GM12878 (cell line): ENCODE results near the gene CELF2. TPM values are rescaled to one million over a fixed set of nuclear protein-coding genes. Genes with fewer than 3 reads are reported as not detected.

Source experiments
- BCL11A ChIP-seq: IDR thresholded peaks from 2 replicates; pipeline ENCODE4 v1.6.1; 2011; ENCODE audit warnings: low read depth, low read length
- CREB1 ChIP-seq: IDR thresholded peaks from 2 replicates; pipeline ENCODE4 v1.6.1; 2012; ENCODE audit warnings: low read depth, mild to moderate bottlenecking, inconsistent platforms
- CREM ChIP-seq: IDR thresholded peaks from 2 replicates; pipeline ENCODE4 v1.6.1; 2014; ENCODE audit warnings: antibody characterized with exemption, low read depth
- DPF2 ChIP-seq: fragments of 450-650 bp; IDR thresholded peaks from 2 replicates; pipeline ENCODE4 v1.6.1; 2017; ENCODE audit warnings: mild to moderate bottlenecking
- EED ChIP-seq: sonication (generic); IDR thresholded peaks from 2 replicates; pipeline ENCODE4 v1.6.1; 2016; ENCODE audit warnings: antibody characterized with exemption, low read depth
- ETV6 ChIP-seq, 2 experiments: fragments of 450-650 bp in 1 of 2; IDR thresholded peaks in 1 of 2; conservative IDR thresholded peaks in 1 of 2; 2 replicates each; pipeline ENCODE4 v1.6.1; 2014; ENCODE audit warnings: antibody characterized with exemption in 1 of 2, borderline replicate concordance in 1 of 2, low read depth in 1 of 2, mild to moderate bottlenecking in 1 of 2, moderate library complexity in 1 of 2
- IRF4 ChIP-seq: IDR thresholded peaks from 2 replicates; pipeline ENCODE4 v1.6.1; 2011; ENCODE audit warnings: low read depth, low read length
- IRF5 ChIP-seq: fragments of 450-650 bp; IDR thresholded peaks from 2 replicates; pipeline ENCODE4 v1.6.1; 2017; ENCODE audit warnings: borderline replicate concordance
- MTA3 ChIP-seq: IDR thresholded peaks from 2 replicates; pipeline ENCODE4 v1.6.1; 2012; ENCODE audit warnings: low read length, inconsistent platforms, borderline replicate concordance
- MXI1 ChIP-seq: fragments of 150-350 bp; IDR thresholded peaks from 2 replicates; pipeline ENCODE4 v1.6.1; 2011; ENCODE audit warnings: low read depth, mild to moderate bottlenecking, inconsistent platforms, low read length, improper control_type of control experiment
- PAX5 ChIP-seq: IDR thresholded peaks from 2 replicates; pipeline ENCODE4 v1.6.1; 2011; ENCODE audit warnings: low read depth, low read length, borderline replicate concordance
- POLR2AphosphoS2 ChIP-seq: IDR thresholded peaks from 2 replicates; pipeline ENCODE4 v1.6.1; 2011; ENCODE audit warnings: low read depth, mild to moderate bottlenecking, low read length, improper control_type of control experiment, moderate library complexity
- POLR2AphosphoS5 ChIP-seq: IDR thresholded peaks from 2 replicates; pipeline ENCODE4 v1.6.1; 2011; ENCODE audit warnings: mild to moderate bottlenecking, low read length, inconsistent platforms
- SMAD5 ChIP-seq: IDR thresholded peaks from 2 replicates; pipeline ENCODE4 v1.6.1; 2016; ENCODE audit warnings: antibody characterized with exemption, low read depth
- SREBF2 ChIP-seq: IDR thresholded peaks from 2 replicates; pipeline ENCODE4 v1.6.1; 2012; ENCODE audit warnings: mild to moderate bottlenecking, low read length
- SUZ12 ChIP-seq: fragments of 200-600 bp; sonication (generic); IDR thresholded peaks from one replicate; pipeline ENCODE4 v1.6.1; 2018; ENCODE audit warnings: antibody characterized with exemption, mild to moderate bottlenecking; ENCODE audit not compliant: unreplicated experiment
- WRNIP1 ChIP-seq: IDR thresholded peaks from 2 replicates; pipeline ENCODE4 v1.6.1; 2011; ENCODE audit warnings: low read depth, low read length, improper control_type of control experiment, borderline replicate concordance
- YBX1 ChIP-seq: fragments of 450-650 bp; IDR thresholded peaks from 2 replicates; pipeline ENCODE4 v1.6.1; 2016; ENCODE audit warnings: antibody characterized with exemption
- ZNF592 ChIP-seq: fragments of 450-650 bp; IDR thresholded peaks from 2 replicates; pipeline ENCODE4 v1.6.1; 2017; ENCODE audit warnings: mild to moderate bottlenecking, moderate library complexity
- polyA plus RNA-seq, 11 experiments: library from polyadenylated mRNA; depleted of rRNA in 4 of 11; unstranded in 6 of 11; stranded (reverse) in 5 of 11; fragments of >200 nt; fragmentation: Nextera tagmentation in 4 of 11; fragmentation: Illumina TruSeq in 1 of 11; extraction: Ambion mirVana in 4 of 11; extraction: Trizol in 1 of 11; gene quantifications; 1 replicate in 1 of 11; 2 replicates in 10 of 11; pipeline versions ENCODE4 v1.2.1 to v1.2.3, GENCODE V29; 2011 to 2016; ENCODE audit warnings: inconsistent platforms in 2 of 11, missing spikeins in 2 of 11, low read depth in 1 of 11
- total RNA-seq, 4 experiments: library from RNA; depleted of rRNA in 3 of 4; stranded (reverse); fragments of >200 nt in 3 of 4; fragmentation: Illumina TruSeq in 1 of 4; extraction: Trizol in 1 of 4; gene quantifications; 2 replicates each; pipeline versions ENCODE4 v1.2.1 to v1.2.3, GENCODE V29; 2013 to 2021
- TF ChIP-seq, protein P1 (sequence below), 3 experiments: IDR thresholded peaks in 2 of 3; conservative IDR thresholded peaks in 1 of 3; 2 replicates each; pipeline ENCODE4 v1.5.1; 2011; ENCODE audit warnings: low read depth in 3 of 3, low read length in 3 of 3, mild to moderate bottlenecking in 3 of 3, control low read depth in 2 of 3, moderate library complexity in 2 of 3, inconsistent platforms in 1 of 3, mixed read lengths in 1 of 3; ENCODE audit not compliant: control insufficient read depth in 2 of 3, insufficient read depth in 1 of 3; ENCODE audit errors: extremely low read depth in 1 of 3
- TF ChIP-seq, protein P2 (sequence below): fragments of 450-650 bp; IDR thresholded peaks from 2 replicates; pipeline ENCODE4 v1.6.1; 2017; ENCODE audit warnings: mild to moderate bottlenecking, moderate library complexity

Gene CELF2
- total and polyA plus RNA-seq, 10 of the 15 experiments (the other 5 are each of a cell fraction or from before 2014, with no cell fraction given), result 20.8 to 129 (median 86.3) TPM

GRCh38 chr10:11173042-11173441 is 155.4 kb downstream of the CELF2 start (continued):
- TF ChIP-seq, protein P1, sequence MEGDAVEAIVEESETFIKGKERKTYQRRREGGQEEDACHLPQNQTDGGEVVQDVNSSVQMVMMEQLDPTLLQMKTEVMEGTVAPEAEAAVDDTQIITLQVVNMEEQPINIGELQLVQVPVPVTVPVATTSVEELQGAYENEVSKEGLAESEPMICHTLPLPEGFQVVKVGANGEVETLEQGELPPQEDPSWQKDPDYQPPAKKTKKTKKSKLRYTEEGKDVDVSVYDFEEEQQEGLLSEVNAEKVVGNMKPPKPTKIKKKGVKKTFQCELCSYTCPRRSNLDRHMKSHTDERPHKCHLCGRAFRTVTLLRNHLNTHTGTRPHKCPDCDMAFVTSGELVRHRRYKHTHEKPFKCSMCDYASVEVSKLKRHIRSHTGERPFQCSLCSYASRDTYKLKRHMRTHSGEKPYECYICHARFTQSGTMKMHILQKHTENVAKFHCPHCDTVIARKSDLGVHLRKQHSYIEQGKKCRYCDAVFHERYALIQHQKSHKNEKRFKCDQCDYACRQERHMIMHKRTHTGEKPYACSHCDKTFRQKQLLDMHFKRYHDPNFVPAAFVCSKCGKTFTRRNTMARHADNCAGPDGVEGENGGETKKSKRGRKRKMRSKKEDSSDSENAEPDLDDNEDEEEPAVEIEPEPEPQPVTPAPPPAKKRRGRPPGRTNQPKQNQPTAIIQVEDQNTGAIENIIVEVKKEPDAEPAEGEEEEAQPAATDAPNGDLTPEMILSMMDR (IDR thresholded peaks at IDR 0.05 in 2 of 3, conservative IDR thresholded peaks at IDR 0.05 in 1 of 3; ENCODE audit: control insufficient read depth in 2 of 3, extremely low read depth in 1 of 3, insufficient read depth in 1 of 3, low read depth in 3 of 3, low read length in 3 of 3), result no peak
- TF ChIP-seq SUZ12 (no peak), MTA3 (no peak), CREB1 (no peak), POLR2AphosphoS2 (no peak), ZNF592 (no peak), SMAD5 (no peak), POLR2AphosphoS5 (no peak), SREBF2 (no peak), YBX1 (no peak), EED (no peak), BCL11A (no peak), ETV6 (conservative IDR thresholded peaks at IDR 0.05 in 1 of 2, IDR thresholded peaks at IDR 0.05 in 1 of 2; ENCODE audit: borderline replicate concordance in 1 of 2, low read depth in 1 of 2) (no peak), IRF5 (no peak), CREM (0 out of 2 replicates have a peak, but pooled peaks have one; percentile 38), PAX5 (peak; percentile 66; the same call in 1 of the 2 replicates), IRF4 (no peak), MXI1 (peak; percentile 56; the same call in 1 of the 2 replicates), WRNIP1 (peak; percentile 96), DPF2 (0 out of 2 replicates have a peak, but pooled peaks have one; percentile 22)
- TF ChIP-seq, protein P2, sequence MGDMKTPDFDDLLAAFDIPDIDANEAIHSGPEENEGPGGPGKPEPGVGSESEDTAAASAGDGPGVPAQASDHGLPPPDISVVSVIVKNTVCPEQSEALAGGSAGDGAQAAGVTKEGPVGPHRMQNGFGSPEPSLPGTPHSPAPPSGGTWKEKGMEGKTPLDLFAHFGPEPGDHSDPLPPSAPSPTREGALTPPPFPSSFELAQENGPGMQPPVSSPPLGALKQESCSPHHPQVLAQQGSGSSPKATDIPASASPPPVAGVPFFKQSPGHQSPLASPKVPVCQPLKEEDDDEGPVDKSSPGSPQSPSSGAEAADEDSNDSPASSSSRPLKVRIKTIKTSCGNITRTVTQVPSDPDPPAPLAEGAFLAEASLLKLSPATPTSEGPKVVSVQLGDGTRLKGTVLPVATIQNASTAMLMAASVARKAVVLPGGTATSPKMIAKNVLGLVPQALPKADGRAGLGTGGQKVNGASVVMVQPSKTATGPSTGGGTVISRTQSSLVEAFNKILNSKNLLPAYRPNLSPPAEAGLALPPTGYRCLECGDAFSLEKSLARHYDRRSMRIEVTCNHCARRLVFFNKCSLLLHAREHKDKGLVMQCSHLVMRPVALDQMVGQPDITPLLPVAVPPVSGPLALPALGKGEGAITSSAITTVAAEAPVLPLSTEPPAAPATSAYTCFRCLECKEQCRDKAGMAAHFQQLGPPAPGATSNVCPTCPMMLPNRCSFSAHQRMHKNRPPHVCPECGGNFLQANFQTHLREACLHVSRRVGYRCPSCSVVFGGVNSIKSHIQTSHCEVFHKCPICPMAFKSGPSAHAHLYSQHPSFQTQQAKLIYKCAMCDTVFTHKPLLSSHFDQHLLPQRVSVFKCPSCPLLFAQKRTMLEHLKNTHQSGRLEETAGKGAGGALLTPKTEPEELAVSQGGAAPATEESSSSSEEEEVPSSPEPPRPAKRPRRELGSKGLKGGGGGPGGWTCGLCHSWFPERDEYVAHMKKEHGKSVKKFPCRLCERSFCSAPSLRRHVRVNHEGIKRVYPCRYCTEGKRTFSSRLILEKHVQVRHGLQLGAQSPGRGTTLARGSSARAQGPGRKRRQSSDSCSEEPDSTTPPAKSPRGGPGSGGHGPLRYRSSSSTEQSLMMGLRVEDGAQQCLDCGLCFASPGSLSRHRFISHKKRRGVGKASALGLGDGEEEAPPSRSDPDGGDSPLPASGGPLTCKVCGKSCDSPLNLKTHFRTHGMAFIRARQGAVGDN, result peak; percentile 73; the same call in 1 of the 2 replicates
